ENCODE results near the gene HSF4.
"Not testable (repeated sequence)": the region's sequence is repeated elsewhere in the genome, so short reads cannot be mapped to it uniquely, and the experiment has no call there.

Gene HSF4, protein sequence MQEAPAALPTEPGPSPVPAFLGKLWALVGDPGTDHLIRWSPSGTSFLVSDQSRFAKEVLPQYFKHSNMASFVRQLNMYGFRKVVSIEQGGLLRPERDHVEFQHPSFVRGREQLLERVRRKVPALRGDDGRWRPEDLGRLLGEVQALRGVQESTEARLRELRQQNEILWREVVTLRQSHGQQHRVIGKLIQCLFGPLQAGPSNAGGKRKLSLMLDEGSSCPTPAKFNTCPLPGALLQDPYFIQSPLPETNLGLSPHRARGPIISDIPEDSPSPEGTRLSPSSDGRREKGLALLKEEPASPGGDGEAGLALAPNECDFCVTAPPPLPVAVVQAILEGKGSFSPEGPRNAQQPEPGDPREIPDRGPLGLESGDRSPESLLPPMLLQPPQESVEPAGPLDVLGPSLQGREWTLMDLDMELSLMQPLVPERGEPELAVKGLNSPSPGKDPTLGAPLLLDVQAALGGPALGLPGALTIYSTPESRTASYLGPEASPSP

DNA sequence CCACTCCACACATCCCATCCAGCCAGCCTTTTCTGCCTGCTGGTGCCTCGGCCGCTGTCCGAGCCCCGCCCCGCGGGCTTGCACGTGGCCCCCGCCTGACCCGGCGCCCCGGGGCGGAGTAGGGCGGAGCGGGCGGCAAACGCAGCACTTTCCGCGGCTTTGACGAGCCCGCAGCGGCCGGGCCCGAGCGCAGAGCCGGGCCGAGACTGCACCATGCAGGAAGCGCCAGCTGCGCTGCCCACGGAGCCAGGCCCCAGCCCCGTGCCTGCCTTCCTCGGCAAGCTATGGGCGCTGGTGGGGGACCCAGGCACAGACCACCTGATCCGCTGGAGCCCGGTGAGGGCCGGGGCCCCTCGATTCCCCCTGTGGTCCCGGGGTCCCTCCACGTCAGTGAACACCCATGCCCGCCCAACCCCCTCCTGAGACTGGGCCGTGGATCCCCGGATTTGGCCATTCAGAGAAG is at the start of gene HSF4:
Gene HSF4 (plus strand): TSS at position 147 of the 463 bp plus-strand sequence. CDS start 67 bp downstream, at position 214.
- no peak for DNase-seq (ENCODE audit: low read depth in 2 of 2, low spot score in 1 of 2)

DNA sequence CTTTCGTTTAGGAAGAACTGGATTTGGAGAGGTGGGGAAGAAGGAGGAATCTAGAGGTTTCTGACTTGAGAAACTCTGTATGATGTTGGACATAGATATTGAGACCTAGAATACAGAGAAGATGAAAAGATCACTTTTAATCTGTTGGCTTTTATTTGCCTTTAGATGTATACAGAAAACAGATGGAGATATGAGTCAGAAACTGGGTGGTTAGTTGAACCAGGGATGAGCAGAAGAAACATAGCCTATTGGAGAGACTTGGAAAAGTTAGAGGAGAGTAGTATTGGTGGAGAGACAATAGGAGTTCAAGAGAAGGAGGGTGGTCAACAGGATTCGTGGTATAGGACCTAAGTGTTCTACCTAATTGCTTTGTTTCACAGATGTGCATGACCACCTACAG is 49.8 kb upstream of the HSF4 start:
- DNase-seq (ENCODE audit: low read depth in 2 of 2, low spot score in 1 of 2) = no peak

DNA sequence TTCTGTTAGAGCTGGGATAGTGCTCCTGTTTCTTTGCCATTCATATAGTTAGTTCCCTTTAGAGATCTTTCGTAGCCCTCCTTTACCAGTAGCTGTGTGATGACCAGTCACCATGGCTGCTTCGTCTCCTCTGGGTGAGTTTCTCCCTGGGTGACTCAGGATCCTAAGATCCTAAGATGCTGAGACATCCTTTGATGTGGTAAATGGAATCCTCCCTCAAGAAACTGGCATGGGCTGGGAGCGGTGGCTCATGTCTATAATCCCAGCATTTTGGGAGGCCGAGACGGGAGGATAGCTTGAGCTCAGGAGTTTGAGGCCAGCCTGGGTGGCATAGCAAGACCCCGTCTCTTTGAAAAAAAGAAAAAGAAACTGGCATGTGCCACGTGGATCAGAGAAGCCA is 48.9 kb upstream of the HSF4 start:
- DNase-seq (ENCODE audit: low read depth in 2 of 2, low spot score in 1 of 2) = no peak

DNA sequence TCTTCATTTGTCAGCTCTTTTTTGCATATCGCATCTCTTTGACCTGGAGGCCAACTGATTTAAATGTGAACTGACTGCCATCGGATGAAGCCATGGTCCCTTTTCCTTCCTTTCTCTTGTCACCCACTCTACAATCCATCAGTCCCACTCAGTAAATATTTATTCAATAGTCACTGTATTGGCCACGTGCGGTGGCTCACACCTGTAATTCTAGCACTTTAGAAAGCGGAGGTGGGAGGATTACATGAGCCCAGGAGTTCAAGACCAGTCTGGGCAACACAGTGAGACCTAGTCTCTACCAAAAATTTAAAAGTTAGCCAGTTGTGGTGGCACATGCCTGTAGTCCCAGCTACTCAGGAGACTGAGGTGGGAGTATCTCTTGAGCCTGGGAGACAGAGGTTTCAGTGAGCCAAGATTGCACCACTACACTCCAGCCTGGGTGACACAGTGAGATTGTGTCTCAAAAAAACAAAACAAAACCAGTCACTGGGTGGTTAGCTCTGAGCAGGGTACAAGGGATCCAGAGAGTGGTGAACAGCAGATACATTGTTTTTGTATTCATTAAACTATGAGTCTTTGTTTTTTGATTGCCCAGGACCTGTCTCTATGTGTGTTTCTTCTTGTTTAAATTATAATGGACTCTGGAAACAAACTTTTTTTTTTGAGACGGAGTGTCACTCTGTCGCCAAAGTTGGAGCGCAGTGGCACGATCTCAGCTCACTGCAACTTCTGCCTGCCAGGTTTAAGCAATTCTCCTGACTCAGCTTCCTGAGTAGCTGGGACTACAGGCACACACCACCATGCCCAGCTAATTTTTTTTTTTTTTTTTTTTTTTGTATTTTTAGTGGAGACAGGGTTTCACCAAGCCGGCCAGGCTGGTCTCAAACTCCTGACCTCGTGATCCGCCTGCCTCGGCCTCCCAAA is 47.9 kb upstream of the HSF4 start:
- no peak for DNase-seq (ENCODE audit: low read depth in 2 of 2, low spot score in 1 of 2)

DNA sequence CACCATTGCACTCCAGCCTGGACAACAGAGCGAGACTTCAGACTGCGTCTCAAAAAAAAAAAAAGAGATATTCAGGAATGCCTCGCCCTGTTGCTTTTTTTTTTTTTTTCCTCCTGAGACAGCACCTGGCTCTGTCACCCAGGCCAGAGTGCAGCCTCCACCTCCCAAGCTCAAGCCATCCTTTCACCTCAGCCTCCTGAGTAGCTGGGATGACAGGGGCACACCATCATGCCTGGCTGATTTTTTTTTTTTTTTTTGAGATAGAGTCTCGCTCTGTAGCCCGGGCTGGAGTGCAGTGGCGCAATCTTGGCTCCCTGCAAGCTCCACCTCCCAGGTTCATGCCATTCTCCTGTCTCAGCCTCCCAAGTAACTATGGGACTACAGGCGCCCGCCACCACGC is 46.8 kb upstream of the HSF4 start:
- no peak for DNase-seq (ENCODE audit: low read depth in 2 of 2, low spot score in 1 of 2)

DNA sequence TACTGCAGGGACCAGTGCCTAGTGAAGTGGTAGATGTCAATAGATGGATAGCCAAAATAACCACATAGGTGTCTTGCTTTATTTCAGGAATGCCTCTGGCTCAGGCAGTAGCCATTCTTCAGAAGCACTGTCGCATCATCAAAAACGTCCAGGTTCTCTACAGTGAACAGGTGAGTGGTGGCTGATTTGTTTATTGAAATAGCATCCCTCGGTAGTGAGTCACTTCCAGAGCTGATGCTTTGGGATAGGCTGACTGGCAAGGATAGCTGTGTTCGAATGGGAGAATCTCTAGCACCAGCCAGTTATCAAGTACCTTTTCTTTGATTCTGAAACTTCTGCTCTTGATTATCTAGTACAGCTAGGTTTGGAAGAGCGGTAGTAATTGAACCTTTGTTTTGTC is 44.5 kb upstream of the HSF4 start:
- DNase-seq (ENCODE audit: low read depth in 2 of 2, low spot score in 1 of 2) = no peak

DNA sequence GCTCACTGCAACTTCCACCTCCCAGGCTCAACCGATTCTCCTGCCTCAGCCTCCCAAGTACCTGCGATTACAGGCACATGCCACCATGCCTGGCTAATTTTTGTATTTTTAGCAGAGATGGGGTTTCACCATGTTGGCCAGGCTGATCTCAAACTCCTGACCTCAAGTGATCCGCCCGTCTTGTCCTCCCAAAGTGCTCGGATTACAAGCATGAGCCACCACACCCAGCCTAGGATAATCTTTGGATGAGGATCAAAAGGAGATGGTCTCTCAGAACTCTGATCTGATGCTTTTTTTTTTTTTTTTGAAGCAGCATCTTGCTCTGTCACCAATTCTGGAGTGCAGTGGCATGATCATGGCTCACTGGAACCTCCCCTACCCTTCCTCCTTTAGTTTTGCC is 41.7 kb upstream of the HSF4 start:
- DNase-seq (ENCODE audit: low read depth in 2 of 2, low spot score in 1 of 2) = not testable (repeated sequence)

DNA sequence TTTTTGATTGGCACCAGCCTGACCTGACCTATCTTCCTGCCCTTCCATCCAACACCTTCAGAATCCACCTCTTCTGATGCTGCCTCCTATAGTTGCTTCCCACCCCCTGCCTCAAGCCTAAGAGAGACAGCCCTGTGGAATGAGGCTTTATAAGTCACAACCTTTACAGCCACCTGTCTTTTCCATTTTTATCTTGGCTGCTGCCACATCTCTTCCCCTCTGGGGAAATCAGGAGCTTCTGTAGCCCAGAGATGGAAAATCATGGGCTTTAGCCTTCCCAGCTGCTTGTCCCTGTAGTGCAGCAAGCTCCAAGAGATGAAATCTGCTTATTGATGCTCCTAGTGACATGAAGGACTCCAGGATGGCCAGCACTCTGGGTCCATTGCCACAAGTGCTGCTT is 36.1 kb upstream of the HSF4 start:
- no peak for DNase-seq (ENCODE audit: low read depth in 2 of 2, low spot score in 1 of 2)

DNA sequence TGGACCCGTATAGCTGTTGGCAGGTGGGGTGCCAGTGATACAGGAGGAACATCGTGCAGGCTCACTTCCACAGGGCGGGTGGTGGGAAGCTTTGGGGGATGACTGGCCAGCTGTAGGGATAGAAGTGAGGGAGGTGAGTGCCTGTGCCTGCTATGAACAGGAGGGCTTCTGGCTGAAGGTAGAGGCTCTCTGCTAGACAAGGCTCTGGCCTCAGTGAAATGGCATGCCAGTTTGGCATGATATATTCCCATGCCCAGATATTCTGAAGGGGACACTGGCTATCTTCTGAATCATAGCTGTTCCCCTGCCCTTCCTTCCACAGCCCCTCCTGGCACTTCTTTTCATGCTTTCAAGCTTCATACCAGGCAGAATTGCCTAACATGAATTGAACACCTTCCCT is 35.7 kb upstream of the HSF4 start:
- DNase-seq (ENCODE audit: low read depth in 2 of 2, low spot score in 1 of 2) = no peak

DNA sequence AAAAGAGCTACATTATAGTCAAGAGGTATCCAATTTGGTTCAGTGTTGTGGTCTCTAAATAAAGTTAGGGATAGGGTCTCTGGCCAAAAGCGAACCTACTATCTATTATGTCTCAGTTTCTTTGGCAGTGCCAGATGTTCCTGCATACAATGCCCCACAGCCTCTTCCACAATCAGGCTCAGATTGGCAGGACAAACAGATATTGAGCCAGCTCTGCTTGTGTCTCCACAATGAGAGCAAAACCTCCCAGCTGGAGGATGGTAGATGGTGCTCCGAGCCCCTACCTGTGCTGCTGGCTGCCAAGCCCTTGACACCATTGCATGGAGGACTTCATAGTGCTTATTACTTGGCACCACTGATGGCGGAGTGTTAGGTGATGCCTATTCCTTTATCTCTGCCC is 35.1 kb upstream of the HSF4 start:
- DNase-seq (ENCODE audit: low read depth in 2 of 2, low spot score in 1 of 2) = no peak

DNA sequence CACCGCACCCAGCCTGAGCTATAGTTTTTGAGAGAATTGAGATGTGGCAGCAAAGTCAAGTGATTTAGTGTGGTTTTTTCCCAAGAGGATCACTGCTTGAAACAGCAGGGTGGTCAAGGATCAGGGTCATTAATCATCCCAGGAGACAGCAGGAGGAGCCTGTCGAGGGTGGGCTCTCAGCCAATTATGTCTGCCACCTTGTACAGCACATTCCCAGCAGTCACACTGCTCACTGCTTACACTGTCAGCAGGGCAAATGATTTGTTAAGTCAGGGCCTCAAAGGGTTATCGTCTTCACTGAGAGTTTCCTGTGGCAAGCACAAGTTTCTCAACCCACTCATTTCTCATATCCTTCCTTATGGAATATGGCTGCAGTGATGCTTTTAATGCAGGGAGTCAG is 26.9 kb upstream of the HSF4 start:
- DNase-seq (ENCODE audit: low read depth in 2 of 2, low spot score in 1 of 2) = no peak

DNA sequence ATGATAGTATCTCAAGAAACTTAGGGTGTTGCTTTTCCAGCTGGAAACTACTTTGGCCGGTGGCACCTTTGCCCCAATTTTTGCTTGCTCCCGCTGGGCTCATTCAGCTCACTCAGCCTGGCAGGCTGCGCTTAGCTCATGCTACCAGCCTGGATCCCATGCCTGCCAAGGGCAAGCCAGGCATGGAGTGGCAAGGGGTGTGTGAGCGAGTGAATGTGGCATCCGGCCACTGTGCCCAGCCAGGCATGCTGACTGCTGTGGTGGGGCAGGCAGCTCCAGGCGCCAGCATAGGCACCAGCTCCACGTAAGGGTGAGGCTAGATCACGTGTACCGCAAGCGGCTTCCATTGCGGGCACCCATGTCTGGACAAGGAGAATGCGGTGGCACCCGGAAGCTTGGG is 23.2 kb upstream of the HSF4 start:
- no peak for DNase-seq (ENCODE audit: low read depth in 2 of 2, low spot score in 1 of 2)

DNA sequence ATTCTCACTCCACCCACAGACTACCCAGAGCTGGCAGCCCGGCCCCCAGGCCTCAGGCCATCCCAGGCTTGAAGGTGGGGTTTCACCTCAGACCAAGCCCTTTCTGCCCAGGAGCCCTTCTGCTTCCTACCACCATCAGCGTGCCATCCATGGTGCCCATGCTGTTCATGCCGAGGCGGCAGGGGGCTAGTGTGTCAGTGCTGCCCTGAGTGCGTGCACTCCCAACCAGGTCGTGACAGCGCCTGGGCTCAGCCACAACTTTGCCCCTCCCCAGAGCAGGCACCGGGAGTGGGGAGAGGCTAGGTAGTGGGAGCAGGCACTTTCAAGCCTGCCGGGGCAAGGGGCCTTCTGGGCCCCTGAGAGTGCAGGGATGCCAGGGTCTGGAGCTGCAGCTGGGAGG is 22.2 kb upstream of the HSF4 start:
- no peak for DNase-seq (ENCODE audit: low read depth in 2 of 2, low spot score in 1 of 2)

DNA sequence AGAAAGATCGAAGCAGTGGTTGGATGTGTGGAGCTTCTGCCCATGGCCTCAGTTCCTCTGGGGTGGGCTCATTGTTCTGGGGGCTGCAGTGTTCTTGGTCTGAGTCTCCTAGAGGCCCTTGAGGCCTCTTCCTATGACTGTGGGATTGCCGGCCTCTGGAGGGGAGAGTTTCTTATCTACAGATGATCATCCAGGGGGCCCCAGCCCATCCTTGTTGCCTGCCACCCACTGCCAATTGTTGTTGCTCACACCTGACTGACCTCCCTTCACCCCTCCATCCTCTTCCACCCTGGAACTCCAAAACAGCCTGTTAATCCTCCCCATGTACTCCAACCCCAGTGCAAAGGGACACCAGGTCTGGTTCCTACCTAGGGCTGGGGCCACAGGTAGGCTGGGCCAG is 19.6 kb upstream of the HSF4 start:
- no peak for DNase-seq (ENCODE audit: low read depth in 2 of 2, low spot score in 1 of 2)

DNA sequence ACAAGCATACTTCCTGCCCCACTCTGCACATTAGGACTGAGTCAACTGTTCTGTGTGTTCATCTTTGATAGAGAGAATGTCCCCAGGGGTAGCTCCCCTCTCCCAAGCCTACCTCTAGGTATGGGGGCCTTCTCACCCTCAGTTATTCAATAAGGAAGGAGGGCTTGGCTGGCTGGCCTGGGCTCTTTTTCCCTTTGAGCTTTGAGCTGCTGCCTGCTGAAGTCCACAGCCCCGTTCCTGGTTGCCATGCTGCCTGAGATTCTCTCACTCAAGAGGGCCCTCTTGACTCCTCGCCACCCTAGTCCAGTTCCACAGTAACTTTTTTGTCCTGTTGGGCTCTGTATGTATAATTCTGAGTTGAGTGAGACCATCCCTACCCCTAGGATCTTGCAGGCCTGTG is 18.8 kb upstream of the HSF4 start:
- no peak for DNase-seq (ENCODE audit: low read depth in 2 of 2, low spot score in 1 of 2)

DNA sequence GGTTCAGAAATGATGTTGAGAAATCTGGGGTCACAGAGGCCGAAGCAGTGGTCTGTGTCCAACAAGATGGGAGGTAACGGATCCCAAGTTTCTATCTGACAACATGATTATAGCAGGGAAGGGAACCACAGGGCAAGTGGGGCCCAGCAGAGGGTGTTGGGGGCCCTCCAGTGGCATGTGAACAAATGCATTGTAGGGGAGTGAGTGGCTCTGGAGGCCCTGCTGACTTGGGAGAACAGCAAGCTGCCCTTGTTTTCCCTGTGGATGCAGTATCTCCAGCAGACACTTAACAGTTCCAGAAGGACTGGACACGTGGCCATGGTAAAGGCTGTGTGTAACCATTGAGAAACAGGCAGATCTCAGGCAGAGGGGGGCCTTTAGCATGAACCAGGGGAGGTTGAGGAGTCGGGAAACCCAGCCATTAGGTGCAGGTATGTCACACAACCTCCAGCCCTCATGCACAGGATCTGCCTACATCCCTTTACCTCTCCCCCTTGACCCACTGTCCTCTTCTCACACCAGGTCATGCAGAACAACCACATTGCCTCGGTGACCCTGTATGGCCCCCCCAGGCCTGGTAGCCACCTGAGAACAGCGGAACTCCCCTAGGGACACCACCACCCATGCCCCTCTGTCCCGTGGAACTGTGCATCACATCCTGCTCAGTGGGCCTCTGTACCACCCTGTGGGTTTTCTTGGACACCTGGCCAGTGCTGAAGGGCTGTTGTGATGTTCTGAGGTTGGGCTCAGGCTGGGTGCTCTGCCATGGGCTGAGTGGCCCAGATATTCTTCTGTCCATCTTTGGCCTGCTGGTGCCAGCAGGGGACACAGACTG is 17.8 kb upstream of the HSF4 start:
- DNase-seq (ENCODE audit: low read depth in 2 of 2, low spot score in 1 of 2) = no peak

DNA sequence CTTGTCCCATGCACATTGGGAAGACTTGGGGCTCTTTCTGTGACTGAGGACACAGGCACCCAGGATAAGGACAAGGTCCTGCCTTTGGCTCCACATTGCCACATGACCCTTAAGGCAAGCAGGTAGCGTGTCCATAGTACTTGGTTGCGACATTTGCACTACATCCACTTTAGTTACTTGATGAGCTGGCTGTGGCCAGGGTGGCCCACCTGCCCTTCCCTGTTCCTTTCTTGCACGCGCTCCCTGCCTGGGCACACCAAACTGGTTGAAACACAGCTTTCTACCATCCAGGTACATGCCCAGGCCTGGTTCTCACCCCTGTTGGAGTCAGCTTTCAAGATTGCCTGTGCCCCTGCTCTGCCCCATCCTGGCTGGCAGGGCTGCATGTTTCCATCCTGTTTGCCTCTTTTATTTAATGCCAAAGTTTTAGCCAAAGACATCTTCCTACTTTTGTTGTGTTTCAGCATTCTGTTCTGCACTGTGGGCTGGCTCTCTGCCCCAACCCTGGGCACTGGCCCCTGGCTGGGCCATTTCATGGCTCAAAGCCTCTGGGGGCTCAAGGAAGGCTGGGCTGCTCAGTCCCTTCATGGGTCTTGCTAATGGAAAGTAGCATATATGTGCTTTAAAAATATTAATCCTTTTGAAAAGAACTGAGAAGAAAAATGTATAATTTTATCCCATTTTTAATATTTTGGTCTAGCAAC is 17.0 kb upstream of the HSF4 start:
- DNase-seq (ENCODE audit: low read depth in 2 of 2, low spot score in 1 of 2) = no peak

DNA sequence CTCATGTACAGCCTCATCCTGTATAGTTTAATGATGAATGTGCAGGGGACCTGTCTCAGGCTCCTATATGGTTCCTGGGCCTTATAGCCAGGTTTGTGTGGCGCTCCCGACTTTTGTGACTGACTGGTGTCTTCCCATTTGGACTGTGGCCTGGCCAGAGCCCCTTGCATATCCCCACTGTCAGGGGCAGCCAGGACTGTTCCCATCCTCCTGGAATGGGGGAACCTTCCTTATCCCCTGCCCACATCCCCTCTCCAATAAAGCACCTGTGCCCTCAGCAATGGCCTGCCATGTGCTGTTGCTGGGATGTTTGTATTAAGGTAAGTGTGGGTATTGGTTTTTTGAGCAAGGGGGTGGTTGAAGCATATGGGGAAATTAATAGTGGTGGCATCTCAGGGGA is 16.3 kb upstream of the HSF4 start:
- no peak for DNase-seq (ENCODE audit: low read depth in 2 of 2, low spot score in 1 of 2)

DNA sequence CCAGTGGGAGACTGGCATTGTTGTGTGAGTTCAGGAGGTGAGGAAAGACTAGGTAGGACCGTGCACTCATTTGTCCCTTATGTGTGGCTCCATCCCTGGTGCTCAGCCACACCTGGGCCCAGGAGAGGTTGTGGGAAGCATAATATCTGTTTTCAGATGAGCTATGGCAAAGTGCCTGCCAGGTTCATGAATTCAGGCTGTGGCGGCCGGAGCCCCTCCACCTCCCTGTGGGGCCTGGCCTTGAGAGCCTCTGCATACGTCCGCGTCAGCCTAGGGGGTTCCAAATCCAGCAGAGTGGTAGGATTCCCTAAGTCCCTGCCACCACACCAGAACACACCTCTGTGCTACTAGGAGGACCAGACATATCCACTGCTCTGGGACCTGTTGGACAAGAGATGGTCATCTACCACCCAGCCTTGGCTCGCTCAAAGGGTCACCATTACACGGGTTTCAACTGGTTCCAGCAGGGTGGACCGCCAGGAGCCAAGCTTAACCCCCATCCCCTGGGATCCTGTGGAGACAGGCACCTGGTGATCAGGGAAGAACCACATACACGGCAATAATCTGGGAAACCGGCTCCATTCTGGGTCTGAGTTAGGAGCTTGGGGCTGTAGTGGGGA is 15.8 kb upstream of the HSF4 start:
- DNase-seq (ENCODE audit: low read depth in 2 of 2, low spot score in 1 of 2) = no peak
